H9 (cell line): ENCODE data around the gene TCF7L1. TPM values are rescaled to one million over a fixed set of nuclear protein-coding genes. Genes with fewer than 3 reads are reported as not detected.

Experiments used
- DNase-seq: peaks from one replicate; pipeline ENCODE4 v3.0.0-alpha.2; 2017
- H2AFZ ChIP-seq: one replicate; pipeline ENCODE4 v1.6.1; 2013; ENCODE audit warnings: mild to moderate bottlenecking, low read length, control low read depth, moderate library complexity
- H2AK5ac ChIP-seq: 2 replicates; pipeline ENCODE4 v1.6.1; 2013; ENCODE audit warnings: low read length, control low read depth, mixed read lengths; ENCODE audit not compliant: insufficient read length
- H2BK120ac ChIP-seq: one replicate; pipeline ENCODE4 v1.6.1; 2013; ENCODE audit warnings: low read depth, mild to moderate bottlenecking, low read length, control low read depth, inconsistent platforms; ENCODE audit not compliant: poor library complexity, severe bottlenecking
- H2BK12ac ChIP-seq: 2 replicates; pipeline ENCODE4 v1.6.1; 2013; ENCODE audit warnings: low read length, control low read depth, mixed read lengths, low read depth; ENCODE audit not compliant: insufficient read length
- H2BK15ac ChIP-seq: 2 replicates; pipeline ENCODE4 v1.6.1; 2013; ENCODE audit warnings: low read depth, low read length, control low read depth
- H2BK20ac ChIP-seq: one replicate; pipeline ENCODE4 v1.6.1; 2013; ENCODE audit warnings: low read depth, mild to moderate bottlenecking, low read length, control low read depth, inconsistent platforms; ENCODE audit not compliant: poor library complexity, severe bottlenecking
- H2BK5ac ChIP-seq: 2 replicates; pipeline ENCODE4 v1.6.1; 2013; ENCODE audit warnings: low read length, control low read depth, mixed read lengths; ENCODE audit not compliant: insufficient read length
- H3K14ac ChIP-seq: 2 replicates; pipeline ENCODE4 v1.6.1; 2013; ENCODE audit warnings: low read length, control low read depth; ENCODE audit not compliant: insufficient read depth
- H3K18ac ChIP-seq: 2 replicates; pipeline ENCODE4 v1.6.1; 2013; ENCODE audit warnings: low read depth, mild to moderate bottlenecking, mixed read lengths, low read length, control low read depth; ENCODE audit not compliant: insufficient read length
- H3K23ac ChIP-seq: 2 replicates; pipeline ENCODE4 v1.6.1; 2013; ENCODE audit warnings: low read length, control low read depth, mixed read lengths, low read depth; ENCODE audit not compliant: insufficient read length
- H3K23me2 ChIP-seq: 2 replicates; pipeline ENCODE4 v1.6.1; 2013; ENCODE audit warnings: low read depth, mild to moderate bottlenecking, mixed read lengths, low read length, control low read depth; ENCODE audit not compliant: insufficient read length, poor library complexity, severe bottlenecking
- H3K27ac ChIP-seq: 2 replicates; pipeline ENCODE4 v1.5.1; 2013; ENCODE audit warnings: low read length, control low read depth, mixed read lengths, low read depth; ENCODE audit not compliant: insufficient read length
- H3K27me3 ChIP-seq: 2 replicates; pipeline ENCODE4 v1.6.1; 2013; ENCODE audit warnings: low read length, control low read depth, inconsistent platforms; ENCODE audit not compliant: insufficient read depth
- H3K4ac ChIP-seq: 2 replicates; pipeline ENCODE4 v1.6.1; 2013; ENCODE audit warnings: low read depth, mild to moderate bottlenecking, control low read depth, inconsistent platforms, low read length, moderate library complexity
- H3K4me1 ChIP-seq: 2 replicates; pipeline ENCODE4 v1.6.1; 2013; ENCODE audit warnings: low read length, control low read depth, inconsistent platforms; ENCODE audit not compliant: insufficient read depth
- H3K4me2 ChIP-seq: 2 replicates; pipeline ENCODE4 v1.6.1; 2013; ENCODE audit warnings: low read length, control low read depth, mixed read lengths; ENCODE audit not compliant: insufficient read length, insufficient read depth
- H3K56ac ChIP-seq: 2 replicates; pipeline ENCODE4 v1.6.1; 2013; ENCODE audit warnings: low read depth, mild to moderate bottlenecking, mixed read lengths, low read length, control low read depth; ENCODE audit not compliant: insufficient read length
- H3K79me1 ChIP-seq: 2 replicates; pipeline ENCODE4 v1.6.1; 2013; ENCODE audit warnings: low read depth, mild to moderate bottlenecking, moderate library complexity, low read length, control low read depth, inconsistent platforms; ENCODE audit not compliant: insufficient read depth, poor library complexity, severe bottlenecking
- H3K79me2 ChIP-seq: 2 replicates; pipeline ENCODE4 v1.6.1; 2013; ENCODE audit warnings: low read length, control low read depth, inconsistent platforms; ENCODE audit not compliant: insufficient read depth
- H3K9ac ChIP-seq: 2 replicates; pipeline ENCODE4 v1.6.1; 2013; ENCODE audit warnings: low read length, control low read depth, mixed read lengths; ENCODE audit not compliant: insufficient read length; ENCODE audit errors: extremely low read depth
- H3K9me3 ChIP-seq: one replicate; pipeline ENCODE4 v1.6.1; 2013; ENCODE audit warnings: low read depth, low read length, inconsistent platforms; ENCODE audit not compliant: control insufficient read depth
- H3T11ph ChIP-seq: one replicate; pipeline ENCODE4 v1.6.1; 2013; ENCODE audit warnings: mild to moderate bottlenecking, low read length, control low read depth, inconsistent platforms
- H4K20me1 ChIP-seq: one replicate; pipeline ENCODE4 v1.6.1; 2013; ENCODE audit not compliant: control insufficient read depth, insufficient read length, insufficient read depth
- H4K5ac ChIP-seq: 2 replicates; pipeline ENCODE4 v1.6.1; 2013; ENCODE audit warnings: low read depth, mild to moderate bottlenecking, mixed read lengths, low read length, control low read depth; ENCODE audit not compliant: insufficient read length
- H4K8ac ChIP-seq: replicated peaks from 2 replicates; pipeline ENCODE4 v1.6.1; 2013; ENCODE audit warnings: low read length, control low read depth, mixed read lengths, low read depth; ENCODE audit not compliant: insufficient read length
- H4K91ac ChIP-seq: 2 replicates; pipeline ENCODE4 v1.6.1; 2013; ENCODE audit warnings: low read depth, mild to moderate bottlenecking, moderate library complexity, mixed read lengths, low read length, control low read depth; ENCODE audit not compliant: insufficient read length
- H3K27ac Mint-ChIP-seq, 3 experiments: 2 replicates in 2 of 3; 3 replicates in 1 of 3; pipeline ENCODE4 v1.8.0; 2020 to 2021; ENCODE audit warnings: mixed read lengths in 3 of 3, mild to moderate bottlenecking in 1 of 3, moderate library complexity in 1 of 3
- H3K27me3 Mint-ChIP-seq: 2 replicates; pipeline ENCODE4 v1.8.0; 2021; ENCODE audit warnings: low read depth, mild to moderate bottlenecking, moderate library complexity, mixed read lengths
- H3K36me3 Mint-ChIP-seq, 3 experiments: 2 replicates in 2 of 3; 3 replicates in 1 of 3; pipeline ENCODE4 v1.8.0; 2020 to 2021; ENCODE audit warnings: low read depth in 3 of 3, mixed read lengths in 3 of 3; ENCODE audit not compliant: insufficient read depth in 1 of 3
- H3K4me1 Mint-ChIP-seq, 2 experiments: 2 replicates each; pipeline ENCODE4 v1.8.0; 2020; ENCODE audit warnings: mixed read lengths in 2 of 2
- H3K4me3 Mint-ChIP-seq, 2 experiments: 2 replicates in 1 of 2; 3 replicates in 1 of 2; pipeline ENCODE4 v1.8.0; 2020 to 2021; ENCODE audit warnings: mild to moderate bottlenecking in 2 of 2, mixed read lengths in 2 of 2, moderate library complexity in 1 of 2
- H3K9me3 Mint-ChIP-seq, 2 experiments: 2 replicates in 1 of 2; 3 replicates in 1 of 2; pipeline ENCODE4 v1.8.0; 2020; ENCODE audit warnings: mild to moderate bottlenecking in 2 of 2, mixed read lengths in 2 of 2, moderate library complexity in 1 of 2
- CTCF ChIP-seq: fragments of 200-600 bp; sonication (generic); conservative IDR thresholded peaks from 3 replicates; pipeline ENCODE4 v1.8.0; 2021; ENCODE audit warnings: antibody characterized with exemption, mild to moderate bottlenecking
- WGBS: extraction: QIAGEN DNeasy Blood & Tissue Kit; methylation state at CpG from one replicate; pipeline ENCODE4 v1.1.7; 2013; ENCODE audit warnings: missing lambda C conversion rate, low lambda C conversion rate, mixed read lengths; ENCODE audit not compliant: insufficient read length; ENCODE audit errors: extremely low coverage; 5-methylcytosine and 5-hydroxymethylcytosine counted together
- total RNA-seq: library from RNA; stranded (reverse); gene quantifications from 2 replicates; pipeline ENCODE4 v1.2.1, GENCODE V29; 2021

Gene TCF7L1
- total RNA-seq, 1 experiment from 2014 or later = 112 TPM

GRCh38 chr2:85266146-85267041, 133.2 kb downstream of the TCF7L1 start:
- no peak overlapping the region for H2BK120ac ChIP-seq
- no CpG with 5 or more reads among the region's 7 CpGs for WGBS
- H3K23ac ChIP-seq = no peak overlapping the region
- H3K27ac Mint-ChIP-seq = no peak overlapping the region; a peak in 1 of 7 replicates
- DNase-seq = peak; percentile 82
- no peak overlapping the region for H2BK5ac ChIP-seq
- peak; percentile 99 for TF ChIP-seq CTCF
- no peak overlapping the region for H3K56ac ChIP-seq
- H3T11ph ChIP-seq = no peak overlapping the region
- H4K20me1 ChIP-seq = no peaks in the 10 kb centered on the region
- no peak overlapping the region for H3K4me3 Mint-ChIP-seq
- peaks cover 9% of the 10 kb centered on the region for H3K79me1 ChIP-seq
- H3K4me2 ChIP-seq = no peak overlapping the region
- no peaks in the 10 kb centered on the region for H3K9me3 ChIP-seq
- no peak overlapping the region for H3K18ac ChIP-seq
- no peaks in the 10 kb centered on the region for H3K23me2 ChIP-seq
- no peak overlapping the region for H3K14ac ChIP-seq
- no peak overlapping the region for H4K5ac ChIP-seq
- H4K91ac ChIP-seq = no peak overlapping the region
- H3K36me3 Mint-ChIP-seq = peaks cover 20 to 30% (median 27%) of the 10 kb centered on the region in 3 experiments
- no peak overlapping the region for H2BK12ac ChIP-seq
- H2AK5ac ChIP-seq = no peak overlapping the region
- H2BK15ac ChIP-seq = no peak overlapping the region
- H3K27ac ChIP-seq = no peak overlapping the region
- H3K4ac ChIP-seq = no peak overlapping the region
- peaks cover 64 to 73% of the 10 kb centered on the region in 2 experiments for H3K4me1 Mint-ChIP-seq
- H3K4me1 ChIP-seq = peaks cover 17% of the 10 kb centered on the region; the same call in 1 of the 2 replicates
- H2BK20ac ChIP-seq = no peak overlapping the region
- no peaks in the 10 kb centered on the region for H3K27me3 ChIP-seq
- no peaks in the 10 kb centered on the region for H3K9me3 Mint-ChIP-seq
- no peaks in the 10 kb centered on the region; the same call in 1 of the 2 replicates for H3K79me2 ChIP-seq
- H3K27me3 Mint-ChIP-seq = no peaks in the 10 kb centered on the region; the same call in none of the 2 replicates
- H4K8ac ChIP-seq = no peak overlapping the region
- no peak overlapping the region for H3K9ac ChIP-seq
- H2AFZ ChIP-seq = no peak overlapping the region
